HepG2 (cell line): Measurements from ENCODE around the gene PXMP4. TPM values are rescaled to one million over a fixed set of nuclear protein-coding genes. Genes with fewer than 3 reads are reported as not detected.
A peak's percentile ranks its signal among the peaks of the same experiment; 100 is the strongest.

ENCODE experiments used
- CAMTA2 ChIP-seq: sonication (generic); formaldehyde crosslinking; IDR thresholded peaks from 2 replicates; pipeline ENCODE4 v1.4.0; 2020; ENCODE audit warnings: mild to moderate bottlenecking, missing genetic modification reagents, borderline replicate concordance
- HNF1A ChIP-seq, 2 experiments: sonication (generic) in 1 of 2; formaldehyde crosslinking in 1 of 2; IDR thresholded peaks; 2 replicates each; pipeline versions ENCODE4 v1.4.0 to v1.6.1; 2016 to 2020; ENCODE audit warnings: borderline replicate concordance in 1 of 2, low read depth in 1 of 2, mild to moderate bottlenecking in 1 of 2, missing genetic modification reagents in 1 of 2
- NFYB ChIP-seq: sonication (generic); formaldehyde crosslinking; IDR thresholded peaks from 2 replicates; pipeline ENCODE4 v1.4.0; 2020; ENCODE audit warnings: missing genetic modification reagents
- NRL ChIP-seq: sonication (generic); formaldehyde crosslinking; IDR thresholded peaks from 2 replicates; pipeline ENCODE4 v1.5.0; 2020; ENCODE audit warnings: missing genetic modification reagents, mild to moderate bottlenecking, moderate library complexity, borderline replicate concordance
- RNF219 ChIP-seq: sonication (generic); formaldehyde crosslinking; IDR thresholded peaks from 2 replicates; pipeline ENCODE4 v1.5.0; 2020; ENCODE audit warnings: mild to moderate bottlenecking, missing genetic modification reagents
- ZC3H13 ChIP-seq: sonication (generic); formaldehyde crosslinking; IDR thresholded peaks from 2 replicates; pipeline ENCODE4 v1.8.1; 2023; ENCODE audit warnings: mild to moderate bottlenecking, missing genetic modification reagents, moderate library complexity
- ZNF713 ChIP-seq: sonication (generic); formaldehyde crosslinking; IDR thresholded peaks from 2 replicates; pipeline ENCODE4 v1.4.0; 2020; ENCODE audit warnings: mild to moderate bottlenecking, missing genetic modification reagents
- ZNF775 ChIP-seq: sonication (generic); formaldehyde crosslinking; IDR thresholded peaks from 2 replicates; pipeline ENCODE4 v1.4.0; 2020; ENCODE audit warnings: missing genetic modification reagents, mild to moderate bottlenecking, moderate library complexity, borderline replicate concordance
- ZSCAN12 ChIP-seq: sonication (generic); formaldehyde crosslinking; IDR thresholded peaks from 2 replicates; pipeline ENCODE4 v1.9.0; 2021; ENCODE audit warnings: mild to moderate bottlenecking, missing genetic modification reagents
- ZSCAN9 ChIP-seq: IDR thresholded peaks from 2 replicates; pipeline ENCODE4 v1.6.1; 2016; ENCODE audit warnings: borderline replicate concordance
- polyA plus RNA-seq, 8 experiments: library from polyadenylated mRNA; depleted of rRNA in 3 of 8; stranded (reverse) in 7 of 8; unstranded in 1 of 8; fragments of >200 nt; fragmentation: Illumina TruSeq in 4 of 8; extraction: Trizol in 4 of 8; gene quantifications; 2 replicates each; pipeline versions ENCODE4 v1.2.1 to v1.2.3, GENCODE V29; 2011 to 2016; ENCODE audit warnings: low read depth in 4 of 8, missing spikeins in 1 of 8, mixed read lengths in 1 of 8; ENCODE audit not compliant: insufficient read depth in 1 of 8
- total RNA-seq, 5 experiments: library from RNA; depleted of rRNA; stranded (reverse); fragments of >200 nt; fragmentation: Illumina TruSeq; extraction: Trizol; gene quantifications; 2 replicates each; pipeline ENCODE4 v1.2.3, GENCODE V29; 2016; ENCODE audit warnings: low read depth in 1 of 5
- TF ChIP-seq, protein P1 (sequence below): sonication (generic); formaldehyde crosslinking; IDR thresholded peaks from 2 replicates; pipeline ENCODE4 v1.8.1; 2022; ENCODE audit warnings: low read depth, mild to moderate bottlenecking, missing genetic modification reagents
- TF ChIP-seq, protein P2 (sequence below): sonication (generic); IDR thresholded peaks from 2 replicates; pipeline ENCODE4 v1.6.1; 2016; ENCODE audit warnings: low read depth, borderline replicate concordance
- TF ChIP-seq, protein P3 (sequence below): sonication (generic); formaldehyde crosslinking; IDR thresholded peaks from 2 replicates; pipeline ENCODE4 v1.5.0; 2020; ENCODE audit warnings: mild to moderate bottlenecking, missing genetic modification reagents

The PXMP4 gene
- total and polyA plus RNA-seq, 2 of the 13 experiments (the other 11 are each of a cell fraction or from before 2014, with no cell fraction given), result not detected

- TF ChIP-seq, protein P1, sequence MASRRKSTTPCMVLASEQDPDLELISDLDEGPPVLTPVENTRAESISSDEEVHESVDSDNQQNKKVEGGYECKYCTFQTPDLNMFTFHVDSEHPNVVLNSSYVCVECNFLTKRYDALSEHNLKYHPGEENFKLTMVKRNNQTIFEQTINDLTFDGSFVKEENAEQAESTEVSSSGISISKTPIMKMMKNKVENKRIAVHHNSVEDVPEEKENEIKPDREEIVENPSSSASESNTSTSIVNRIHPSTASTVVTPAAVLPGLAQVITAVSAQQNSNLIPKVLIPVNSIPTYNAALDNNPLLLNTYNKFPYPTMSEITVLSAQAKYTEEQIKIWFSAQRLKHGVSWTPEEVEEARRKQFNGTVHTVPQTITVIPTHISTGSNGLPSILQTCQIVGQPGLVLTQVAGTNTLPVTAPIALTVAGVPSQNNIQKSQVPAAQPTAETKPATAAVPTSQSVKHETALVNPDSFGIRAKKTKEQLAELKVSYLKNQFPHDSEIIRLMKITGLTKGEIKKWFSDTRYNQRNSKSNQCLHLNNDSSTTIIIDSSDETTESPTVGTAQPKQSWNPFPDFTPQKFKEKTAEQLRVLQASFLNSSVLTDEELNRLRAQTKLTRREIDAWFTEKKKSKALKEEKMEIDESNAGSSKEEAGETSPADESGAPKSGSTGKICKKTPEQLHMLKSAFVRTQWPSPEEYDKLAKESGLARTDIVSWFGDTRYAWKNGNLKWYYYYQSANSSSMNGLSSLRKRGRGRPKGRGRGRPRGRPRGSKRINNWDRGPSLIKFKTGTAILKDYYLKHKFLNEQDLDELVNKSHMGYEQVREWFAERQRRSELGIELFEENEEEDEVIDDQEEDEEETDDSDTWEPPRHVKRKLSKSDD, result 0 out of 2 replicates have a peak, but pooled peaks have one; percentile 45
- TF ChIP-seq HNF1A (IDR thresholded peaks at IDR 0.05; ENCODE audit: low read depth), result no peak
- TF ChIP-seq HNF1A (CRISPR knock-in tag; IDR thresholded peaks at IDR 0.05; ENCODE audit: borderline replicate concordance), result peak; percentile 14; the same call in 1 of the 2 replicates
- TF ChIP-seq RNF219 (CRISPR knock-in tag), result no peak
- TF ChIP-seq ZC3H13 (CRISPR knock-in tag), result 0 out of 2 replicates have a peak, but pooled peaks have one; percentile 3
- TF ChIP-seq ZNF775 (CRISPR knock-in tag), result no peak
- TF ChIP-seq, protein P2, sequence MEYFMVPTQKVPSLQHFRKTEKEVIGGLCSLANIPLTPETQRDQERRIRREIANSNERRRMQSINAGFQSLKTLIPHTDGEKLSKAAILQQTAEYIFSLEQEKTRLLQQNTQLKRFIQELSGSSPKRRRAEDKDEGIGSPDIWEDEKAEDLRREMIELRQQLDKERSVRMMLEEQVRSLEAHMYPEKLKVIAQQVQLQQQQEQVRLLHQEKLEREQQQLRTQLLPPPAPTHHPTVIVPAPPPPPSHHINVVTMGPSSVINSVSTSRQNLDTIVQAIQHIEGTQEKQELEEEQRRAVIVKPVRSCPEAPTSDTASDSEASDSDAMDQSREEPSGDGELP, result peak; percentile 86; the same call in 1 of the 2 replicates
- TF ChIP-seq NFYB, result no peak
- TF ChIP-seq ZNF713 (CRISPR knock-in tag), result no peak
- TF ChIP-seq ZSCAN9 (CRISPR knock-in tag), result no peak
- TF ChIP-seq, protein P3, sequence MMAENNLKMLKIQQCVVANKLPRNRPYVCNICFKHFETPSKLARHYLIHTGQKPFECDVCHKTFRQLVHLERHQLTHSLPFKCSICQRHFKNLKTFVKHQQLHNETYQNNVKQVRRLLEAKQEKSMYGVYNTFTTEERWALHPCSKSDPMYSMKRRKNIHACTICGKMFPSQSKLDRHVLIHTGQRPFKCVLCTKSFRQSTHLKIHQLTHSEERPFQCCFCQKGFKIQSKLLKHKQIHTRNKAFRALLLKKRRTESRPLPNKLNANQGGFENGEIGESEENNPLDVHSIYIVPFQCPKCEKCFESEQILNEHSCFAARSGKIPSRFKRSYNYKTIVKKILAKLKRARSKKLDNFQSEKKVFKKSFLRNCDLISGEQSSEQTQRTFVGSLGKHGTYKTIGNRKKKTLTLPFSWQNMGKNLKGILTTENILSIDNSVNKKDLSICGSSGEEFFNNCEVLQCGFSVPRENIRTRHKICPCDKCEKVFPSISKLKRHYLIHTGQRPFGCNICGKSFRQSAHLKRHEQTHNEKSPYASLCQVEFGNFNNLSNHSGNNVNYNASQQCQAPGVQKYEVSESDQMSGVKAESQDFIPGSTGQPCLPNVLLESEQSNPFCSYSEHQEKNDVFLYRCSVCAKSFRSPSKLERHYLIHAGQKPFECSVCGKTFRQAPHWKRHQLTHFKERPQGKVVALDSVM, result no peak
- peak; percentile 86 for TF ChIP-seq NRL (CRISPR knock-in tag)
- TF ChIP-seq CAMTA2 (CRISPR knock-in tag), result peak; percentile 71
- TF ChIP-seq ZSCAN12 (CRISPR knock-in tag), result peak; percentile 95
Observed at GRCh38 chr20:33685328-33686099, 34.6 kb downstream of the PXMP4 start (continued).
